GM19324 (cell line): ENCODE results near the gene ALDH1B1.

ENCODE experiments used
- ATAC-seq: cut with Tn5 transposase; IDR thresholded peaks from one replicate; pipeline ENCODE4 v1.9.1; 2021; ENCODE audit warnings: mild to moderate bottlenecking, moderate library complexity; ENCODE audit not compliant: unreplicated experiment, low FRiP score

ALDH1B1 gene

DNA sequence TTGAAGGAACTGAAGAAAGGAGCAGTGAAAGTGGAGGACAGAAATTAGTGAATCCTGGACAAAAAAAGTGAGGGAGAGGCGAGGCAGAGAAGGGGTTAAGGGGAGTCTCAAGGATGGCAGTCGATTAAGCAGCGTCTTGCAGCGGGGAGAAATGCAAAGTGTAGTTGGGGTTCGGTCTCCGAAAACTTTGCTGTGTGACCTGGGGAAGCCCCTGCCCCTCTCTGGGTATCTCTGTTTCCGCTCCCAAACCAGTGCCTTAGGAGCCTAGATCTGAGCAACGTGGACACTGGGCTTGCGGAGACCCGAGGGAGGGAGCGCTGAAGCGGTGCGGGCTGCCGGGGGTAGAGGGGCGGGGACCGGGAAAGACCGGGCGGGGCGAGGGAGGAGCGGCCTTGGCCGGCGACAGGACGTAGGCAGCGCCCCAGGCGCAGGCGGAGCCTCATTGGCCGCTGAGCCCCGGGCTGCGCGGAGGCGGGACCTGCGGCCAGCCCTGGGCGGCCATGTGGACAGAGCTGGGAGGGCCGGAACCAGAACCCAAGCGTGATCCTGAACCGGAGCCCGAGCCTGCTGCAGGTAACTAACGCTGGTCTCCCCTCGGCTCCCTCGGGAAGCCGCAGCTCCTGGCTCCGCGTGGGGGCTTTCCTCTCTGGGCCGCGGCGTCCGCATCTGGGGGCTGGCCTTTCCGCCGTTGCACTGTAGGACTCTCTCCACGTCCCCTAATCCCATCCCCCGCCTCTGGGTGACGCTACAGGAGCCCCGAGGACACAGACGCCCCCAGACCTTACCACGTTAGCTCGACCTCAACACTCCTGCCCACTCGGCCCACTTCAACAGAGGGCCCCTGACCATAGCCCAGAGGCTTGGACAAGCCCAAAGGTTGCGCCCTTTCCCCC, at the start of gene ALDH1B1:
Gene ALDH1B1 (plus strand): TSS at position 468 of the 893 bp plus-strand sequence. CDS start 3,047 bp downstream, outside the sequence.
- peak; percentile 99 for ATAC-seq

DNA sequence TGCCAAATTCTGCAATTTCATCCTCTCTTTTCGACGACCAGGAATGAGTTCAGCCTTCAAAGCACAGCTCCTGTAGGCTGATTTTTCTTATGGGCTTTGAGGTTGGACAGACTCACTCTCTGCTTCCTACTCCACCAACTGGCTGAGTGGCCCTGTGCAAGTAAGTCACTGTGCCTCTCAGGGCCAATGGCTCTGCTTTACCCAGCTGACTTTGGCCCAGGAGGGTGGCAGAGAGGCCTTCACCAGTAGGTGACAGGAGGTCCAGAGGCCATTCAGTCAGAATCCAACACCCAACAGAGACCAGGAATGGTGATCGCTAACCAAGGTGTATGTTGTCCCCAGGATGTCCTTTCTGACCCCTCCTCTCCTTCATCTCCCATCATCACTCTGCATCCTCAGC, 49.5 kb upstream of the ALDH1B1 start:
- no peak for ATAC-seq

DNA sequence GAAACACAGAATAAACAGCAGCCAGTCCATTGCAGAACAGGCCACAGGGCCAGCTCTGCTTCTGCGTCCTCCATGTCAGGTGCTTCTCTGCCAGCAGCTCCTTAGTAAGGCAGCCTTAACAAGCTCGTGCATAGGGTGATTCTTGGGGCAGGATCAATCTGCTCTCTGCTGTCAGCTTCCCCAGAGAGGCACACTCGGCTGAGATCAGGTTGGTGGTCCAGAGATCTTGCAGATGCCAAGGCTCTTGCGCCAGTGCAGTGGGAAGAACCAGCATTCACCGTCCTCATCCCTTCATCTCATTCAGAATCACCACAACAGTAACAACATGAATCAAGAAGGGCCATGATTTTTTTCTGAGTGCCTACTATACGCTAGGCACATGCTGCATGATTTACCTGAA, 49.0 kb upstream of the ALDH1B1 start:
- no peak for ATAC-seq

DNA sequence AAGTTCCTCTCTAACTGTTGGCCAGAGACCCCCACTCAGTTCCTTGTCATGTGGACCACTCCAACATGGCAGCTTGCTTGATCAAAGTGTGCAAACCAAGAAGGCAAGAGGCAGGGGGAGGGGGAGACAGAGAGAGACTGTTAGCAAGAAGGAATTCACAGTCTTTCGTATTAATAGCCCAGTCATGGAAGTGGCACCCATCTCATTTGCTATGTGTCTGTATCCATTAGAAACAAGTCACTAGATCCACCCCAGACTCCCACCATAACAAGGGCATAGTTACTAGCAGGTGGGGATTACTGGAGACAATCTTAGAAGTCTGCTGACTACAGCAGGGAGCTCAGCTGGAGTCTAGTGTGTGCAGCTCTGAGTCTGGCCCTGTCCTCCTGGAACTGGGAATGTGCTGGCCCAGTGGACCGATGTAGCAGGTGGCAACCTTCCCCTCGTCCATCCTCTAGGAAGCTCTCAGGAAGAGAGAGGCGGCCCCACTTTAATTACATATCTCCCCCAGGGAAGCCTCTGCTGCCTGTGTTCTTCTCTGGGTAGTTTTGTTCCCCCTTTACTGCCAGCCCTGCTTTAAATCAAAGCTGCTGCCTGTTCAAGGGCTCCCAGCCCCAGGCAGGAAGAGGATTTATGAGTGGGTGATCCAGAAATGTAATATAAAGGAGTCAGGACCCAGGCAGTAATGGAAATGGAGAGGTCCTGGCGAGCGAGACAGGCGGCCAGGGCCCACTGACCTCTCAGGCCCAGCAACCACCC, 47.8 kb upstream of the ALDH1B1 start:
- ATAC-seq = no peak

DNA sequence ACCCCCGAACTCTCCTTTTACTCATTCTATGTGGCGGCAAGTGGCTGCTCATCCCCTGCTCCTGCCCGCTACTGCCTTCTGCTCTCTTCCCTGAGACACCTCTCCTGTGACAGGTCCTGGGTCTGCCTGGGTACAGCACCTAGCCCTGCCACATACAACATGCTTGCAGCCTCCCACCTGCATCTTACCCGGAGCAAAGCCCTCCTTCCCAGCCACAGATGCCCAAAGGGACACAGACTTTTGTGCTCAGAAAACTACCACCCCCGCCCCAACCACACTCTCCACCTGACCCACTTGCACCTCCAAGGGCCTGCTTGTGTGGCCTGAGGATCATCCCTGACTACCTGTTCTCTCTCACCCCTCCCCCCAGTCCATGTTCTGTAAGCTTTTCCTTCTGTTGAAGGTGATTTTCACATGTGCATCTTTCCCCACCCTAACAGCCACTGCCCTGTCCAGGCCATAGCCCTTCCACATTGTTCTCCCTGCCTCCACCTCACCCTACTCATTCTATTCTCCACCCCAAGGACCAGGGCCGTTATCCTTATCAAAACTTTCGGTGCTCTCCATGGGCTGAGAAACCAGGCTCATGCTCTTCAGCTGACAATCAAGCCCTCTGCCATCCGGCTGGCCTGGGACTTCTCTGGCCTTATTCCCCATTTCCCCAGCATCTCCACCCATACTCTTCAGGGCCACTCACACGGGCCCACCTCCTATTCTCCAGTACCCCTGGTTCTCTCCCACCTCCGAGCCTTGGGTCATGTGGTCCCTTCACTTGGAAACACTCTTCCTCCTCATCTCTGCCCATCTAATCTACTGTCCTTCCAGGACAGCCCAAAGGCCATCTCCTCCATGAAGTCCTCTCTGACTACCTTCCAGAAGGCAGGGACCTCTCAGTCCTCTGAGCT, 46.4 kb upstream of the ALDH1B1 start:
- ATAC-seq = no peak

DNA sequence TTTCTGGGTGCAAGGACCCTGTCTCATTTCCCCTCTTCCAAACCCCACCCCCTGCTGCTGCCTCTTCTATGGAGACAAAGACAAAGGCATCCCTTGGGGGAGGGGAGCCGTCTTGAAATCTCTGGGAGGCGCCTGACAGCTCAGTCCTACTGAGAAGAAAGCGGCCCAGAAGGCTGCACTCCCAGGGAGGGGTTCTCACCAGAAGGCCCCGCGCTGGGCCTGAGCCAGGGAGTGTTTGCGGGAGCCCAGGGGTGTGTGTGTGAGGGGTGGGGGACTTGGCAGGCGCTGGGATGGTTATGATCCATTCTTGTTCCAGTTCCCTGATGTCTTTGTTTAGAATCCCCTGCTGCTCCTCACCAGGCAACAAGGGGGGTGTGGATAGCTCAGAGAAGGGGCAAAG, 45.7 kb upstream of the ALDH1B1 start:
- no peak for ATAC-seq

DNA sequence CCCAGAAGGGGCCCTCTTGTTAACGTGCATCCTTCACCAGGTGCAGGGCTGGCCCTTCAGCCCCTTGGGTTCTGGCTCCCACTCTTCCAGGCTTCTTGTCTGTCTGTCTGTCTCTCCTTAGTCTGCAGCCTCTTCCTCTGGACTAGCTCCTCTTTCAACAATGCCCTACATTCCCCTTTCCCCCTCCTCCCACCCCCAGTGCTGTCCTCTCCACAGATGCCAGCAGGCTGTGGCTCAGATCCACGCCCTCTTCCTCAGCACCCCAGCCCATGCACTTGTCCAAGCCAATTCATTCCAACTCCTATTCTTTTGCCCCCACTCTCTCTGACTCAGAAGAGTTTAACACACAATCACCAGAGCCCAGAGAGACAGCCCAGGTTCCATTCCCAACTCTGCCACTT, 45.2 kb upstream of the ALDH1B1 start:
- no peak for ATAC-seq

DNA sequence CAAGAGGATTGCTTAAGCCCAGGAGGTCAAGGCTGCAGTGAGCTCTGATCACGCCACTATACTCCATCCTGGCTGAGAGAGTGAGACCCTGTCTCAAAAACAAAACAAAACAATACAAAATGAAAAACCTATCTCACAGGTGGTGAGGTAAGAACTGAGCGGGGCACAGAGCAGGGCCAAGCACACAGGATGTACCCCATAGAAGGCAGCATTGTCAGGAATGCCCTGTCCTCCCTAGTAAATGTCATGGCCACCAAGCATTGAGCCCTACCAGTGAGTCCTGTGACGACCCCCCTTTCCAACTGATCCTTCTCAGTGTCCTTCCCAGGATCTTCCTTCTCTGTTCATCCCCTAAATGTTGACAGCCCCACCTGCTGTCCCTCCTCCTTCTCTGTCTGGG, 44.6 kb upstream of the ALDH1B1 start:
- no peak for ATAC-seq

DNA sequence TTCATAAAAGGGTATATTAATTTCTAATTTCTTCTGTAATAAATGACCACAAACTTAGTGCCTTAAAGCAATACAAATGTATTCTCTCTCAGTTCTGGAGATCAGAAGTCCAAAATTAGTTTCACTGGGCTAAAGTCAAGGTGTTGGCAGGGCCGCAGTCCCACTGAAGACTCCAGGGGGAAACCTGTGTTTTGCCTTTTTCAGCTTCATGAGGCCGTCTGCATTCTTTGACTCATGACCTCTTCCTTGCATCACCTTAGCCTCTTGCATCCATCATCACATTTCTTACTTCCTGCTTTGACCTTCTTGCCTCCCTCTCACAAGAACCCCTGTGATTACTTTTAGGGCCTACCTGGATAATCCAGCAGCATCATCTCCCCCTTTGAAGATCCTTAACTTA, 42.0 kb upstream of the ALDH1B1 start:
- ATAC-seq = no peak

DNA sequence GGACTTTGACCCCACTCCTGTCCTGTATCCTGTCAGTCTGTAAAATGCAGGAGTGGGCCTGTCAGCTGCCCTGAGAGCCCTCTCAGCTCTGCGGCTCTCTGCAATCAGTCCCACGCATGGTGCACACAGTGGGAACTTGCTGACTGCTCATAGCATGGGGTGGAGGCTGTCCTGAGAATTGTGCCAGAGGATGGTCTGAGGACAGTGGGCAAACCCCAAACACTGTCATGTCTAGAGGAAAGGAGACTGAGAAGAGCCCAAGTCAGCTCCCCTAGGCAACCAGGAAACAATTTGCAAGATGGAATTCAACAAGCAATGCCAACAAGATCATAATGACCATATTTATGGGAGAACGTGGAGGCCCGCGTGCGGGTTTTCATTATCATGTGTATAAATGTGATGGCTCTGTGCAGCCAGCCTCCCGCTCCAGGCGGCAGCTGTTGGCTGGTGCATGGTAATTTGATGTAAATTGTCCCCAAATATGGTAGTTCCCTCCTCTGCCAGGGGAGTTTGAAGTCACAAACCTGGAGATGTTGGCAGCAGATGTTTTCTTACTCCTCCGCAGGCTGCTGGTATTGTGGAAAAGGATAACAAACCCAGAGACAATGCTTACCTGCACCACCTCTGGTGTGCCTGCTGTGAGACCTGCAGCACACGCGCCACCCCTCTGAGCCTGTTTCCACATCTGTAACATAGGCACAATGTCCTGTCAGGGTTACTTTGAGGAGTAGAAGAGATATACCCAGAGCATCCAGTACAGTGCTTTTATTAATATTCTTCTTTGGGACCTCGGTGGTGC, 39.8 kb upstream of the ALDH1B1 start:
- no peak for ATAC-seq

DNA sequence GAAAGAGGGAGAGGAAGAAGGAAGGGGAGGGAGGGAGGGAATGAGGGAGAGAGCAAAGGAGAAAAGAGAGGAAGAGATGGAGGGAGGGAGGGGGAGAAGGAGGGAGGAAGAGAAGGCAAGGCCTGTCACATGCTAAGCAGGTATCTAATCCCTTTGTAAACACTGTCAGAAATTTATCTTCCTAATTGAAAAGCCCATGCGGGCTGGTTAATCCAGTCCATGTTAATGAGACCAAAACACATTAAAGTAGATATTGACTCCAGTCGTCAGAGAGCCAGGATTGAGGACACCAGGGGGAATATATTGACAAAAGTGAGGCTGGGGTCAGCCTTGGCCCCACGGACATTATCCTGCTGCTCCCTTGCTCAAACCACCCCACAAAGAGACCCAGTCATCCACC, 37.4 kb upstream of the ALDH1B1 start:
- ATAC-seq = no peak

DNA sequence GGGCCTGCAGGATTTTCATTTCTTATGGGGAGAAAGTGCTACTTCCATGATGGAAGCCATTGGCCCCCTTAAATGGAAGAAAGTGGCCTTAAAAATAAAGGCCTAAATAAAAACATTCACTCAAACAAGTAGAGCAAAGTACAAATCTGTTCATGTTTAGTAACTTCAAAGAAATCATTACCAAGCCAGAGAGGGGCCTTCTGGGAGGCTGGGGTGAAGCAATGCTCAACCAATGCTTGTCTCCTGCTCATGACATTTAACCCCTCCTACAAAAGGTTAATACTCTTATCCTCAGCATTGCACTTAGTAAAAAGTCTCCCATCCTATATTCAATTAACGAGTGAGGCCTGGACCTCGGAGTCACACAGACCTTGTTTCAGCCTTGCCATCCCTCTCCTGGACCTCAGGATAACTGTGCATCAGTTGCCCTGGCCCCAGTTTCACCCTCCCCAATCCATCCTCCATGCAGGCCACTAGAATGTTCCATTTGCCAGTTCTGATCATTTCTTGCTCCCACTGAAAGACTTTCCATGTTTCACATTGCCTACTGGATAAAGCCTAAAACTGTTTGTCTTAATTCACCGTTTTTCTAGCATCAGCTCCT, 36.9 kb upstream of the ALDH1B1 start:
- no peak for ATAC-seq

DNA sequence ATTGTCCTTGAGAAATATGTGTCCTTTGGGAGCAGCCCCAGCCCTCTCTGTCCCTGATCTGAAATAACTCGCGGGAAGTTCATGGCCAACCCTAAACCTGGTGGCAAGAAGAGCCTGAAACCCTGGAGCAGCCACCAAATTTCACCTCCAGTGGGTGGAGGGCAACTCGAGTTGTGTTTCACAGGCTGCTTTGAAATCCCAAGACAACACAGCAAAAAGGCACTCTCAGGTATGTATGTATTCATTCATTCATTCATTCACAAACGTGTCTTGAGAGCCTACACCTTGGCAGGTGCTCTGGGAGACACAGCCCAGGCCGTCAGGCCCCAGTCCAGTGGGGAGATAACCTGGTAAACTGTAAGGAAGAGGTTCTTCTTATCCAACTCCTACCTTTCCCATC, 35.7 kb upstream of the ALDH1B1 start:
- ATAC-seq = no peak

DNA sequence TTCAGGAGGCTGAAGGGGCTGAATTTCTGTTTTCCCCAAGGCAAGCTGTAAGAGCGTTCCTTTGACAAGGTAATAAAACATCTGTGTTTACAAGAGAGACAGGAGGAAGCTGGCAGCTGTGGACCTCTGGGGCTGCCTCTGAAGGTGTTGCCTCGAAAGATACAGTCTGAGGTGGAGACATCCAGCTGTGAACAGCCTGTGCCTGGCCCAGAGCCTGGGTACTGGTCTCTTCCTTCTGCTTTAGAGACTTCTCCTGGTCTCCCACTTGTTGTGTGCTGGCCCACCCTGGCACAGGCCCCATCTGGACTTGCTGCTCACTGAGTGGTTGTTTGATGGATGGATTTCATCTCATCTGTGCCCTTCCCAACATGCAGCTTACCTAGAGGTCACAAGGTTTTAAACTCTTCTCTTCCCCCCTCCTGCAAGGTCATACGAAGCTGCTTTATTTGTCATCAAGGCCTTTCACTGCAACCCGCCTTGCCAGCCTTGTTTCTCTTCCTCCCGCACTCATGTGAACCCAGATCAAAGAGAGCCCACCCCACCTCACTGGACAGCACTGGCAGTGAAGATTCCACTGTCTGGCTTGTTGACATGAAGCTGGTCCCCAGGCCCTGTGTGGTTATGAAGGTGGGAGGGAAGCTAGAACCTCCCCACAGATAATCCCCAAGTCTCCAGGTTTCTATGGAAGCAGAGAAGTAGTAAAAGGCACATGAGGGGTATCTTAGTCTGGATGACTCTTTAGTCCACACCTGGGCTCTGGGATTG, 35.0 kb upstream of the ALDH1B1 start:
- ATAC-seq = no peak

DNA sequence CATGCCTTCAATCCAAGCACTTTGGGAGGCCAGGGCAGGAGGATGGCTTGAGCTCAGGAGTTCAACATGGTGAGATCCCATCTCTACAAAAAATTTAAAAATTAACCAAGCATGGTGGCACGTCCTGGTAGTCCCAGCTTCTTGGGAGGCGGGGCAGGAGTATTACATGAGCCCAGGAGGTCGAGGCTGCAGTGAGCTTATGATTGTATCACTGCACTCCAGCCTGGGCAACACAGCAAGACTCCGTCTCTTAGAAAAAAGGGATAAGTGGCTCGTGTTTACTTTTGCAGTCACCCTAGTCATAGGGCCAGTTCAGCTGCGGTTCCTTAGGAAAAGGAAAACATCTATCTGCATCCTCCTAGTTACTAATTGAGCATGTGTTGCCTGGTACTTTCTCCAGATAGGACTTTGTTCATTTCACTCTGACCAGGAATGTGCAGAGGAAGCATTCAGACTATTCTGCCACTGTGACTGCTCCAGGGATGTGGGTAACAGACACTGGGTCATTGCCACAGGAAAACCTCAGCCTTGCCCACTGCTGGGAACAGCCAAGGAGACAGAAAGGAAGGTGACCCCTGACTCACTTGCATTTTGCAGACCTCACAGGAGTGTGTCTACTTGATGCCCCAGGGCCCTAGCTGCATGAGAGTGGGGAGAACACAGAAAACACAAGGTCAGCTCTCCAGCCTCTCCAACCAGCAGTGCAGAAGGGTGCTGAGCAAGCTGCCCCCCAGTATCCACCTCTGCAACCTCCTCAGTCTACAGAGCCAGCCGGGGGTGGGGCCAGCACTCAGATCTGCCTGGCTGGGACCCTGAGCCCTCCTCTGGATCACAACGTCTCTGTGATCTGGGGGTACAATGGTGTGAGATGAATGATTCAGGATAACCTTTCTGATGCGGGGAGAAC, 33.9 kb upstream of the ALDH1B1 start:
- ATAC-seq = no peak

DNA sequence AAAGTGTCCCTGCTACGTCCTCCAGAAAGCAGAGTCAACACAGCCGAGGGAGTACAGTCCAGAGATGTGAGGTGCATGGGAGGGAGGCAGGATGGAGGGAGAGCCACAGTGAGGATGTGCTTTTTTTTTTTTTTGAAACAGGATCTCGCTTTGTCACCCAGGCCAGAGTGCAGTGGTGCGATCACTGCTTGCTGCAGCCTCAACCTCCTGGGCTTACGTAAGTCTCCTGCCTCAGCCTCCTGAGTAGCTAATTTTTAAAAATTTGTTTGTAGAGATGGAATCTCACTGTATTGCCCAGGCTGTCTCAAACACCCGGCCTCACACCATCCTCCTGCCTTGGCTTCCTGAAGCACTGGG, 33.2 kb upstream of the ALDH1B1 start:
- ATAC-seq = no peak

DNA sequence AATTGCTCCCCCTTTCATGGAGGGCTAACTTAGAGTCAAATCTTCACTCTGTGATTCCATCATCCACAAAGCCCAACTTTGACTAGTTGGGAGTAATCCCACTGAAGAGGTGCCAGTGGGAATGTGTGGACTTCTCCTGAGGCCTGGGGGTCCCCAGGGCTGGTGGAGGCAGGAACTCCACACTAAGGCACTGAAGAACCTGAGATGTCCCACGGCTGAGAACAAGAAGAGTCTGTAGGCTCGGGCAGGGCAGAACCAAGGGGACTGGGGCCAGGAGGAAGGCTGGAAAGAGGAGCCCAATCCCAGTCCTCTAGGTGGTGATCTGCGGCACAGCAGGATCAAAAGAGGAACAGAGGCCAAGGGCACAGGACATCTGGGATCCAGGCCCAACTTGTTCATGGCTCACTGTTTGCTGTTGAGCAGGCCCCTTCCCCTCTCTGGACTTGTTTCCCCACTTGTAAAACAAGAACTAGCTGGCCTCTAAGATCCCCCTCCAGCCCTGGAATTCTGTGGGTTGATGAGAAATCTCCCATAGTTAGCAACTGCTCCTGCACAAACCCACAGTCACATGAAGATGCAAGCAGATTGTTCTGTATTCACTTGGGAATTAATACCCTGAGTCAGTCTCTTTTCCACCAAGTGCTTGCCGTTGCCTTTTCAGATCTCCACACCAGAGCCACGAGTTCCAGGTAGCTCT, 32.7 kb upstream of the ALDH1B1 start:
- ATAC-seq = no peak
